IMR-90 (cell line): ENCODE data around the gene OCSTAMP. TPM values are rescaled to one million over a fixed set of nuclear protein-coding genes. Genes with fewer than 3 reads are reported as not detected.

Experiments
- ATAC-seq: fragments of 200-7000 bp; cut with Tn5 transposase; 2 replicates; pipeline ENCODE4 v1.9.1; 2020; ENCODE audit warnings: low read depth, mild to moderate bottlenecking, moderate library complexity
- BruUV-seq: library from RNA; stranded (reverse); fragments of 400-500 nt; replicated peaks from 2 replicates; lab custom pipeline; 2021; lab: Mats Ljungman, UMichigan
- CTCF ChIA-PET: fragments of 300-600 bp; formaldehyde crosslinking; extraction: SDS; loops from one replicate; lab custom pipeline; 2021; ENCODE audit warnings: antibody characterized with exemption; lab: Yijun Ruan, JAX
- POLR2A ChIA-PET: fragments of 300-600 bp; sonication (Branson Sonifier 250); formaldehyde crosslinking; loops from one replicate; lab custom pipeline; 2022; ENCODE audit warnings: antibody characterized with exemption; ENCODE audit not compliant: unreplicated experiment; lab: Charles Lee
- DNase-seq: peaks from one replicate; pipeline ENCODE4 v3.0.0; 2013
- H2AFZ ChIP-seq: replicated peaks from 2 replicates; pipeline ENCODE3; 2013; ENCODE audit warnings: low read length, mild to moderate bottlenecking; ENCODE audit not compliant: poor library complexity
- H2AK5ac ChIP-seq: 2 replicates; pipeline ENCODE4 v1.6.1; 2013; ENCODE audit warnings: low read depth, low read length, inconsistent platforms
- H2AK9ac ChIP-seq: replicated peaks from 2 replicates; pipeline ENCODE3; 2013; ENCODE audit warnings: mild to moderate bottlenecking, low read depth, low read length, moderate library complexity; ENCODE audit not compliant: poor library complexity
- H2BK120ac ChIP-seq: 2 replicates; pipeline ENCODE4 v1.6.1; 2013; ENCODE audit warnings: low read depth, low read length, inconsistent platforms
- H2BK15ac ChIP-seq: 3 replicates; pipeline ENCODE4 v1.6.1; 2013; ENCODE audit warnings: low read depth, low read length, inconsistent platforms
- H2BK20ac ChIP-seq: 2 replicates; pipeline ENCODE4 v1.6.1; 2013; ENCODE audit warnings: low read depth, mild to moderate bottlenecking, inconsistent platforms, low read length, moderate library complexity
- H2BK5ac ChIP-seq: 2 replicates; pipeline ENCODE4 v1.6.1; 2013; ENCODE audit warnings: mild to moderate bottlenecking, low read depth, low read length, inconsistent platforms; ENCODE audit not compliant: poor library complexity, severe bottlenecking
- H3K14ac ChIP-seq: replicated peaks from 2 replicates; pipeline ENCODE4 v1.6.1; 2013; ENCODE audit warnings: low read depth, low read length, inconsistent platforms
- H3K18ac ChIP-seq: 2 replicates; pipeline ENCODE4 v1.6.1; 2013; ENCODE audit warnings: low read depth, low read length, control low read depth
- H3K23ac ChIP-seq: 2 replicates; pipeline ENCODE4 v1.6.1; 2013; ENCODE audit warnings: low read depth, low read length, inconsistent platforms
- H3K27ac ChIP-seq: 2 replicates; pipeline ENCODE4 v1.5.1; 2013; ENCODE audit warnings: mild to moderate bottlenecking, control low read depth, low read length; ENCODE audit not compliant: insufficient read depth
- H3K27me3 ChIP-seq: 2 replicates; pipeline ENCODE4 v1.6.1; 2013; ENCODE audit warnings: low read length; ENCODE audit not compliant: control insufficient read depth, insufficient read depth
- H3K36me3 ChIP-seq: 2 replicates; pipeline ENCODE4 v1.6.1; 2013; ENCODE audit warnings: low read length, mixed read lengths; ENCODE audit not compliant: control insufficient read depth, insufficient read depth
- H3K4ac ChIP-seq: 2 replicates; pipeline ENCODE4 v1.6.1; 2013; ENCODE audit warnings: low read depth, low read length, inconsistent platforms
- H3K4me1 ChIP-seq: 2 replicates; pipeline ENCODE4 v1.6.1; 2013; ENCODE audit warnings: low read length, mixed read lengths; ENCODE audit not compliant: control insufficient read depth, insufficient read depth
- H3K4me2 ChIP-seq: 2 replicates; pipeline ENCODE4 v1.6.1; 2013; ENCODE audit warnings: low read depth, mild to moderate bottlenecking, control low read depth, low read length, moderate library complexity
- H3K4me3 ChIP-seq: 2 replicates; pipeline ENCODE4 v1.5.1; 2013; ENCODE audit warnings: low read depth, mild to moderate bottlenecking, control low read depth, low read length, moderate library complexity; ENCODE audit not compliant: insufficient read depth
- H3K56ac ChIP-seq: 2 replicates; pipeline ENCODE4 v1.6.1; 2013; ENCODE audit warnings: low read length, inconsistent platforms; ENCODE audit not compliant: insufficient read depth; ENCODE audit errors: extremely low read depth
- H3K79me1 ChIP-seq, 2 experiments: 2 replicates each; pipeline ENCODE4 v1.6.1; 2013; ENCODE audit warnings: low read length in 2 of 2, inconsistent platforms in 1 of 2, low read depth in 1 of 2
- H3K9ac ChIP-seq: 2 replicates; pipeline ENCODE4 v1.6.1; 2013; ENCODE audit warnings: low read depth, low read length, control low read depth
- H3K9me1 ChIP-seq: 2 replicates; pipeline ENCODE4 v1.6.1; 2013; ENCODE audit warnings: low read length, inconsistent platforms; ENCODE audit not compliant: insufficient read depth
- H3K9me3 ChIP-seq: 2 replicates; pipeline ENCODE4 v1.6.1; 2013; ENCODE audit warnings: low read length; ENCODE audit not compliant: control insufficient read depth, insufficient read depth
- H4K20me1 ChIP-seq: 2 replicates; pipeline ENCODE4 v1.6.1; 2013; ENCODE audit warnings: low read length, inconsistent platforms; ENCODE audit not compliant: insufficient read depth
- H4K5ac ChIP-seq: 2 replicates; pipeline ENCODE4 v1.6.1; 2013; ENCODE audit warnings: mild to moderate bottlenecking, low read depth, low read length, control low read depth
- H4K8ac ChIP-seq, 2 experiments: 2 replicates each; pipeline ENCODE4 v1.6.1; 2013; ENCODE audit warnings: low read depth in 2 of 2, low read length in 2 of 2, control low read depth in 1 of 2, inconsistent platforms in 1 of 2
- H4K91ac ChIP-seq: 2 replicates; pipeline ENCODE4 v1.6.1; 2013; ENCODE audit warnings: low read depth, low read length, inconsistent platforms; ENCODE audit not compliant: insufficient read depth
- MAFK ChIP-seq: IDR thresholded peaks from 2 replicates; pipeline ENCODE4 v1.6.1; 2012; ENCODE audit warnings: low read depth, low read length, improper control_type of control experiment
- MAZ ChIP-seq: IDR thresholded peaks from 2 replicates; pipeline ENCODE4 v1.6.1; 2012; ENCODE audit warnings: low read depth, mild to moderate bottlenecking, low read length, improper control_type of control experiment, moderate library complexity, borderline replicate concordance
- RAD21 ChIP-seq: IDR thresholded peaks from 2 replicates; pipeline ENCODE4 v1.6.1; 2012; ENCODE audit warnings: low read length, improper control_type of control experiment
- SMC3 ChIP-seq: fragments of 150-350 bp; IDR thresholded peaks from 2 replicates; pipeline ENCODE4 v1.6.1; 2016; ENCODE audit warnings: low read depth, mild to moderate bottlenecking, antibody characterized with exemption, low read length, moderate library complexity
- WGBS, 2 experiments: methylation state at CpG; one replicate each; pipeline versions ENCODE4 v1.1.5 to v1.1.7; 2013; ENCODE audit warnings: missing lambda C conversion rate in 2 of 2; ENCODE audit not compliant: insufficient read length in 1 of 2; ENCODE audit errors: extremely low coverage in 2 of 2; 5-methylcytosine and 5-hydroxymethylcytosine counted together
- dilution Hi-C: fragments of 300-500 bp; cut with HindIII; formaldehyde crosslinking; loops from one replicate; pipeline ENCODE4 v1.14.3; 2018; ENCODE audit warnings: low sequenced_read_pairs; ENCODE audit not compliant: unreplicated experiment
- in situ Hi-C: fragments of 300-500 bp; cut with MboI; formaldehyde crosslinking; loops from 3 replicates; pipeline ENCODE4 v1.14.3; 2019; ENCODE audit warnings: low sequenced_read_pairs, inconsistent platforms, mixed read lengths
- intact Hi-C: fragments of 100-400 bp; cut with micrococcal nuclease; formaldehyde crosslinking; loops from 2 replicates; pipeline ENCODE4 v1.10.0; 2022
- polyA plus RNA-seq, 3 experiments: library from polyadenylated mRNA; depleted of rRNA; stranded (reverse); fragments of >200 nt; gene quantifications; 2 replicates each; pipeline ENCODE4 v1.2.3, GENCODE V29; 2012; ENCODE audit warnings: low replicate concordance in 1 of 3
- total RNA-seq: library from RNA; depleted of rRNA; stranded (reverse); fragments of >200 nt; gene quantifications from 2 replicates; pipeline ENCODE4 v1.2.3, GENCODE V29; 2012
- TF ChIP-seq, protein P1 (sequence below): conservative IDR thresholded peaks from 2 replicates; pipeline ENCODE4 v1.5.1; 2012; ENCODE audit warnings: mild to moderate bottlenecking, low read depth, low read length, improper control_type of control experiment

Gene OCSTAMP
- total and polyA plus RNA-seq, 2 of the 4 experiments (the other 2 are of a cell fraction), result not detected

DNA sequence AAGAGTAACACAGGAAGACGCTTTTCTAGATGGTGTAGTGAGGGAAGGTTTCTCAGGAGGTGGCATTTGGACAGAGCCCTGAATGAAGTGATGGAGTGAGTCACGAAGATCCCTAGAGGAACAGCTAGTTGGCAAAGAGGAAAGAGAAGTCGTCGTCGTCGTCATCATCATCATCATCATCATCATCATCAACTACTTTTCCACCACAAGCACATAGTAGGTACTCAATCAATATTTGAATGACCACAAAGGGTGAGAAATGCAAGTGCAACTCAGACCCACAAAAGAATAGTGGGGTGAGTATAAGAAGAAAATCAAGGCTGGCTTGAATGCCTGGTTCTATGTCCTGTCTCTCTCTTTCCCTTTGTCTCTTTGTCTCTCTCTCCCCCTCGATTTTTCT lies 28.3 kb upstream of the OCSTAMP start:
- in situ Hi-C loops, result no loop called here

More for the DNA sequence above, 28.3 kb upstream of the OCSTAMP start:
- H2BK20ac ChIP-seq, result no peak overlapping the region
- no peak overlapping the region for H3K9ac ChIP-seq
- no peak overlapping the region for H4K5ac ChIP-seq
- no peak overlapping the region for H3K18ac ChIP-seq
- no peaks in the 10 kb centered on the region for H3K9me3 ChIP-seq
- no peak overlapping the region for H3K23ac ChIP-seq
- H3K56ac ChIP-seq, result no peak overlapping the region
- no peak overlapping the region for H3K27ac ChIP-seq
- H4K91ac ChIP-seq, result no peak overlapping the region
- no peak overlapping the region for H2AFZ ChIP-seq
- no peak overlapping the region for H3K4me2 ChIP-seq
- H3K9me1 ChIP-seq, result no peaks in the 10 kb centered on the region
- intact Hi-C loops (no loop called here), dilution Hi-C loops (no loop called here)
- H2AK9ac ChIP-seq, result no peak overlapping the region
- POLR2A ChIA-PET, result no interaction called here
- 0% methylated on average over 1 of the region's 7 CpGs; no CpG with 5 or more reads in 1 of the 2 experiments for WGBS, 2 experiments
- no peak overlapping the region for H2AK5ac ChIP-seq
- H4K8ac ChIP-seq, result no peak overlapping the region
- no peak overlapping the region for H2BK5ac ChIP-seq
- ATAC-seq, result no peak
- no peak overlapping the region for H2BK120ac ChIP-seq
- H3K4ac ChIP-seq, result no peak overlapping the region
- TF ChIP-seq MAZ (no peak), RAD21 (no peak), SMC3 (no peak), MAFK (no peak)
- TF ChIP-seq, protein P1, sequence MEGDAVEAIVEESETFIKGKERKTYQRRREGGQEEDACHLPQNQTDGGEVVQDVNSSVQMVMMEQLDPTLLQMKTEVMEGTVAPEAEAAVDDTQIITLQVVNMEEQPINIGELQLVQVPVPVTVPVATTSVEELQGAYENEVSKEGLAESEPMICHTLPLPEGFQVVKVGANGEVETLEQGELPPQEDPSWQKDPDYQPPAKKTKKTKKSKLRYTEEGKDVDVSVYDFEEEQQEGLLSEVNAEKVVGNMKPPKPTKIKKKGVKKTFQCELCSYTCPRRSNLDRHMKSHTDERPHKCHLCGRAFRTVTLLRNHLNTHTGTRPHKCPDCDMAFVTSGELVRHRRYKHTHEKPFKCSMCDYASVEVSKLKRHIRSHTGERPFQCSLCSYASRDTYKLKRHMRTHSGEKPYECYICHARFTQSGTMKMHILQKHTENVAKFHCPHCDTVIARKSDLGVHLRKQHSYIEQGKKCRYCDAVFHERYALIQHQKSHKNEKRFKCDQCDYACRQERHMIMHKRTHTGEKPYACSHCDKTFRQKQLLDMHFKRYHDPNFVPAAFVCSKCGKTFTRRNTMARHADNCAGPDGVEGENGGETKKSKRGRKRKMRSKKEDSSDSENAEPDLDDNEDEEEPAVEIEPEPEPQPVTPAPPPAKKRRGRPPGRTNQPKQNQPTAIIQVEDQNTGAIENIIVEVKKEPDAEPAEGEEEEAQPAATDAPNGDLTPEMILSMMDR, result no peak
- H3K79me1 ChIP-seq, result no peaks in the 10 kb centered on the region
- no peak overlapping the region for H2BK15ac ChIP-seq
- no peak overlapping the region for H3K14ac ChIP-seq
- no peaks in the 10 kb centered on the region for H4K20me1 ChIP-seq
- H3K4me3 ChIP-seq, result no peak overlapping the region
- no peaks in the 10 kb centered on the region for H3K4me1 ChIP-seq
- no TSS peak for BruUV-seq
- H3K36me3 ChIP-seq, result no peaks in the 10 kb centered on the region
- CTCF ChIA-PET, result no interaction called here
- H3K27me3 ChIP-seq, result no peaks in the 10 kb centered on the region
- DNase-seq, result no peak
